Measurements from ENCODE around the gene TUBA3D.
"Not testable (repeated sequence)": the region's sequence is repeated elsewhere in the genome, so short reads cannot be mapped to it uniquely, and the experiment has no call there.

Gene TUBA3D

GRCh38 chr2:131475831-131476230 lies at the start of gene TUBA3D:
Gene TUBA3D (plus strand): TSS chr2:131476119. CDS start chr2:131476200, 81 bp downstream.
- DNase-seq (ENCODE audit: low spot score) = no peak

GRCh38 chr2:131426727-131427126 lies 49.2 kb upstream of the TUBA3D start:
- DNase-seq (ENCODE audit: low spot score) = no peak

- DNase-seq (ENCODE audit: low spot score) = no peak
Observed at GRCh38 chr2:131431336-131431735, 44.6 kb upstream of the TUBA3D start.

DNA sequence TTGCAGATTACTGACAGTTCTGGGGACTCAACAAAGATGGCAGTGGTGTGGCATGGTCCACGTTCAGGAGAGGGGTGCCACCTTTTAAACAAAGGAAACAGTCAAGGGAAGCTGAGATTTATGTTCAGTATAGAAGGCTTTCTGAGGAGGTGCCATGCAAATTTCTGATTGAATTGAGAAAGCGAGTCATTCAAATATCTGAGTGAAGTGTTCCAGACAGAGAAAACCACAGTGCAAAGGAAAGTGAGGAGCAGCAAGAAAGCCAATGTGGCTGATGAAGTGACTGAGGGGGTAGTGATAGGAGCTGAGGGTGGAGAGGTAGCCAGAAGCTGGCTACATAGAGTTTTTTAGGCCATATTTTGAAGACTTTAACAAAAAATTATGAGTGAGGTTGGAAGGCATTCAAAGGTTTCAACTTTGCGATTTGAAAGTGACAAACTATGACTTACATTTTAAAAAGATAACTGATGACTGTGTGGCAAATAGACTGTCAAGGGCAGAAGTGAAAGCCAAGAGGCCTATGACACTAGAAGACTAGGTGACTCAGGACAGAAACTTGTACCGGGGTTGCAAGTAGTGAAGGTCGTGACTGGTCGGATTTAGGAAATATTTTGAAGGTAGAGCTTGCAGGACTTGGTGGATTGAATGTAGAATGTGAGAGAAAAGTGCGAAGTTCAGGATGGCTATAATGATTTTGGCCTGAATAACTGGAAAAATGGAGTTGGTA lies 35.0 kb upstream of the TUBA3D start:
- DNase-seq (ENCODE audit: low spot score) = not testable (repeated sequence)

DNA sequence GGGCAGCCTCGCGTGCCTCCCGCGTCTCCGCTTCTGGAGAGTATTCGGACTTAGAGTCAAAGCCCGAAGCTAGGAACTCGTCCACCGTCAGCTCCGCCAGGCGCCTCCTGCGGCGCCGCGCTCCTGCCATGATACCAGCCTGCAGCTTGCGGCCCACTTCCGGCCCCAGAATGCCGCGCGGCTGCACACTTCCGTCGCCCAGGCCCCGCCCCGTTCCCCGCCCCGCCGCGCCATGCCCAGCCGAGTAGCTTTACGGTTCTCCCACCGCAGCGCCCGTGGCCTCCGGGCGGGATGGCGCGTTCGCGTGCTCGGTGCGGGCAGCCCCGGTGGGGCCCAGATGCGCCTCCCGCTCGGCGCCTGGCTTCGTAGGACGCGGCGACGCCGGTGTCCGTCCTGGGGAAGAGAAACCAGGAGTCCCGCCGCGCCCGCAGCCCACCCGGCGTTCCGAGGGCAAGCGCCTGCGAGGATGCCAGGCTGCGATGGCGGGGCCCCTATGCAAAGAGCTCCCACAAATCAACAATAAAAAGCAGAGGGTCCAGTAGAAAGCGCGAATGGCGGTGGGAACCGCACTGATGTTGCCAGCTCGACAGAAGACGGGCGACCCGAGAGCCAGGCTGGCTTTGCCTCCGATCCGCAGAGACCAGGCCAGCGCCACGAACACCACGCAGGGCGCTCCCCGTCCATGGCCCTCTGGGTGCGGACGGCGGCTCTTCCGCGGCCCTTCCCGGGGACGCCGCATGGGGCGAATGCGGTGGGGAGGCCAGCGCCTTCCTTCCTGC lies 31.0 kb upstream of the TUBA3D start:
- not testable (repeated sequence) for DNase-seq (ENCODE audit: low spot score)

GRCh38 chr2:131445515-131445797 lies 30.5 kb upstream of the TUBA3D start:
- not testable (repeated sequence) for DNase-seq (ENCODE audit: low spot score)

DNA sequence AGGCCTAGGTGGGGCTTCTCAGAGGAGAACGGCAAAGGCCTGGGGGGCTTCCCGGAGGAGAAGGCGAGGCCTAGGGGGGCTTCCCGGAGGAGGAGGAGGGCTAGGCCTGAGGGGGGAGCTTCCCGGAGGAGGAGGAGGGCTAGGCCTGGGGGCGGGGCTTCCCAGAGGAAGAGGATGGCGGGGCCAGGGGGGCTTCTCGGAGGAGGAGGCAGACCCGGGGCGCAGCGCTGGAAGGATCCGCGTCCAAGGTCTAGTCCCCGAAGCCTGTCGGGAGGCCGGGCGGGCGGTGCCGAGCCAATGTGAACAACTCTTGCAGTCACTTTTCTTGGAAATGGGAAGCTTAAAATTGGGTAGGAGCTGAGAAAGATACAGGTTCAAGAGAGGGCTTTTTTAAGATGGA lies 30.0 kb upstream of the TUBA3D start:
- DNase-seq (ENCODE audit: low spot score) = no peak

DNA sequence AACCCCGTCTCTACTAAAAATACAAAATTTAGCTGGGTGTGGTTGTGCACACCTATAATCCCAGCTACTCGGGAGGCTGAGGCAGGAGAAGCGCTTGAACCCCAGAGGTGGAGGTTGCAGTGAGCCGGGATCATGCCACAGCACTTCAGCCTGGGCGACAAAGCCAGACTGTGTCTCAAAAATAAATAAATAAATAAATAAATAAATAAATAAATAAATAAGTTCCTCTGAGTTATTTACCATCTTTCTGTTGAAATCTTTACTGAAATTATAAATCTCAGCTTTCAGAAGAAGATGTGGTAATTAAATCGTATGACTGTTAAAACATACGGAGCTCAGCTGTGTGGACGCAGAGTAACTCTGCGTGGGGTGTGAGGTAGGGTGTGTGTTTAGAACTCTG lies 27.9 kb upstream of the TUBA3D start:
- not testable (repeated sequence) for DNase-seq (ENCODE audit: low spot score)

DNA sequence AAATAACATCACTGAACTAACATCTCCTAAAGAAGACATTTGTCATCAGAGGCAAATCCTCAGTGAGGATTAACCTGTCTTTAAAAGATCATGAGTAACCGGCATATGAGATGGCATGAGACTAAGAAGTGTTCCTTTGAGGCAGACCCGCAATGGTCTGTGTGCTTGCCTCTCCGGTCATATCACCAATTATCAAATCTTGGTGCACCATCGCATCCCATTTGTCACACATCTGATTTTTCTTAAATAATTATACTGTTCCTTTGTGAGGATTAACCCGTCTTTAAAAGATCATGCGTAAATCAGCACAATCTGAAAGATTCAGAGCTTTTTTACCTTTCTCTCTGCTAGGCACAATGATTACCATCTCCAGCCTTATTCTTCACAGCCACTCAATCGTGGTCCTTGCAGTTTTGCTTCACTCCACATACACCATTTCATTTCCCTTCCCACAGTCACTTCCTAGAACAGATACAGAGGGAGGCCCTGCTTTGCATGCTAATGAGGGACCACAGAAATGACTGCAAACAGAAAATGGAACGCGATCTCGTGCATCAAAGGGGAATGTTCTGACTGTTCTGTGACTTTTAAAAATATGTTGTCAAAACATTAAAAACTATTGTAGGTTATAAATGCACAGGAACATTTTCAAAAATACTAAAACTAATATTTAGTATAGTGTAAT lies 24.5 kb upstream of the TUBA3D start:
- DNase-seq (ENCODE audit: low spot score) = not testable (repeated sequence)

GRCh38 chr2:131454914-131455313 lies 21.0 kb upstream of the TUBA3D start:
- DNase-seq (ENCODE audit: low spot score) = not testable (repeated sequence)

GRCh38 chr2:131467722-131468121 lies 8.2 kb upstream of the TUBA3D start:
- not testable (repeated sequence) for DNase-seq (ENCODE audit: low spot score)

- not testable (repeated sequence) for DNase-seq (ENCODE audit: low spot score)
Observed at GRCh38 chr2:131470944-131471343, 5.0 kb upstream of the TUBA3D start.

- DNase-seq (ENCODE audit: low spot score) = not testable (repeated sequence)
Observed at GRCh38 chr2:131471624-131472023, 4.3 kb upstream of the TUBA3D start.

GRCh38 chr2:131473266-131473665 lies 2.7 kb upstream of the TUBA3D start:
- DNase-seq (ENCODE audit: low spot score) = not testable (repeated sequence)

GRCh38 chr2:131476363-131476762 lies 444 bp downstream of the TUBA3D start:
- not testable (repeated sequence) for DNase-seq (ENCODE audit: low spot score)

GRCh38 chr2:131477227-131477626 lies 1.3 kb downstream of the TUBA3D start:
- DNase-seq (ENCODE audit: low spot score) = not testable (repeated sequence)

DNA sequence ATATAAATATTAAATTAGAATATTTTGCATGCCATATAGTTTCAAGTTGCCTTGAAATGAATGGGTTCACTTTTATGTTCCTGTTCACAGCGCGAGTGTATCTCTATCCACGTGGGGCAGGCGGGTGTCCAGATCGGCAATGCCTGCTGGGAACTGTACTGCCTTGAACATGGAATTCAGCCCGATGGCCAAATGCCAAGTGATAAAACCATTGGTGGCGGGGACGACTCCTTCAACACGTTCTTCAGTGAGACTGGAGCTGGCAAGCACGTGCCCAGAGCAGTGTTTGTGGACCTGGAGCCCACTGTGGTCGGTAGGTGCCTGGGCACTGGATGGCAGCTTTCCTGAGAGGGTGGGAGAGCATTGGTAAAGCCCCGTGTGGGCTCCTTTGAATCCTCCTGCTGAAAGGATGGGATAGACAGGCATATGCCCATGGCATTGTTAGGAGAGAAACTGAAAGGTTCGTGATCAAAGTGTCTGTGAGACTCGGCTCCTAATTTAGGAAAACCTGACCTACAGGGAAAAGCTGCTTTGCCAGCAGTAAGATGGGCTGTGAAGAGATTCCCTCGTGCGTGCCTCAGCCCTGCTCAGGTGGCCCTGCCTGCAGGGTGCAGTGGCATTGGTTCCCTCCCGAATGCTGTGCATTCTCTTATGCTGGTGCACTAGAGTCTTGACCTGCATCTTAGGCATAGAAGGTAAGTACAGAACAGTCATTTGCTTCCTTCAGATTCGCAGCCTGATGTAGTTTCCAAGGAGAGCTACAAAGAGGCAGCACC lies 2.3 kb downstream of the TUBA3D start:
- DNase-seq (ENCODE audit: low spot score) = not testable (repeated sequence)

GRCh38 chr2:131478850-131479461 lies 3.0 kb downstream of the TUBA3D start:
- DNase-seq (ENCODE audit: low spot score) = not testable (repeated sequence)

GRCh38 chr2:131480351-131480750 lies 4.4 kb downstream of the TUBA3D start:
- DNase-seq (ENCODE audit: low spot score) = not testable (repeated sequence)

DNA sequence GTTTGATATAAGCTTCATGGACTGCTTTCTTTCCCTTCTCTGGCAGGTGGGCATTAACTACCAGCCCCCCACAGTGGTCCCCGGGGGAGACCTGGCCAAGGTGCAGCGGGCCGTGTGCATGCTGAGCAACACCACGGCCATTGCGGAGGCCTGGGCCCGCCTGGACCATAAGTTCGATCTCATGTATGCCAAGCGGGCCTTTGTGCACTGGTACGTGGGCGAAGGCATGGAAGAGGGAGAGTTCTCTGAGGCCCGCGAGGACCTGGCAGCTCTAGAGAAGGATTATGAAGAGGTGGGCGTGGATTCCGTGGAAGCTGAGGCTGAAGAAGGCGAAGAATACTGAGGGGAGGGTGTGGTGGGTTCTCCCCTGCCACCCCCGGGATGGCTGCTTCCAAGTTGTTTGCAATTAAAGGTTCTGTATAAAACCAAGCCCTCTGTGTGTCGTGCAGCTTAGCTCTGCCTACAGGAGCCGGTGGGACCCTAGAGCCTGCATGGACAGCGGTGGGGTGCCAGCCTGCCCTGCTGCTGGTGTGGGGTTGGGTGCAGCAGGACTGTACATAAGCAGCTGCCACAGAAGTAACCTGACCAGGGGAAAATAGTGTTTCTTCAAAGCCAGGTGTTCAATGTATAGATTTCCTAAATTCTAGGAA lies 6.7 kb downstream of the TUBA3D start:
- DNase-seq (ENCODE audit: low spot score) = not testable (repeated sequence)

Measured in putamen (tissue), 1 donor.